ENCODE measurements around the gene ZNF316. TPM values are rescaled to one million over a fixed set of nuclear protein-coding genes. Genes with fewer than 3 reads are reported as not detected.

The ZNF316 gene
- total RNA-seq, 4 donors from 2014 or later = 40.6 to 63.7 (median 49.5) TPM

DNA sequence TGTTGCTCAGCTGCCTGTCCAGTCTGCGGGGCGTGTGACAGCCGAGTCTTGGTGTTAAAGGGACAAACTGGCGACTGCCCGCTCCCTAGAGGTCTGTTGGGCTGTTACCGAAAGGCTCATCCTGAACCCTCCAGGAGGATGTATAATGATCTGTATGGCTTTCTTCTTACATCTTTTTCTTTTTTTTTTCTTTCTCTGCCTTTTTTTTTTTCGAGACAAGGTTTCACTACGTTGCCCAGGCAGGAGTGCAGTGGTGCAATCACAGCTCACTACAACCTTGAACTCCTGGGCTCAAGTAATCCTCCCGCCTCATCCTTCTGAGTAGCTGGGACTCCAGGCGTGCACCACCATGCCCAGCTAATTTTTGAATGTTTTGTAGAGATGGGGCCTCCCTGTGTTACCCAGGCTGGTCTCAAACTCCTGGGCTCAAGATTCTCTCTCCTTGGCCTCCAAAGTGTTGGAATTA is 46.4 kb upstream of the ZNF316 start:
- 12 to 16% methylated on average over 10 of the region's 10 CpGs for WGBS, 2 donors
- Histone ChIP-seq H3K9me3 (no peaks in the 10 kb centered on the region), H3K4me3 (replicated peaks in 1 of 3) (peak overlapping the region; percentile 45 to 91 (median 72)), H3K27ac (peak overlapping the region in 2 of 3 donors; percentile 10 to 81), H3K27me3 (no peaks in the 10 kb centered on the region), H3K4me1 (peaks cover 0 to 8% of the 10 kb centered on the region in 2 donors), H3K36me3 (peaks cover 8 to 22% of the 10 kb centered on the region in 2 donors)
- no peak for DNase-seq
- intact Hi-C loops (cut with DNase I) = no loop called here
- TF ChIP-seq POLR2A (IDR thresholded peaks at IDR 0.05) = no peak
- TF ChIP-seq, protein P1, sequence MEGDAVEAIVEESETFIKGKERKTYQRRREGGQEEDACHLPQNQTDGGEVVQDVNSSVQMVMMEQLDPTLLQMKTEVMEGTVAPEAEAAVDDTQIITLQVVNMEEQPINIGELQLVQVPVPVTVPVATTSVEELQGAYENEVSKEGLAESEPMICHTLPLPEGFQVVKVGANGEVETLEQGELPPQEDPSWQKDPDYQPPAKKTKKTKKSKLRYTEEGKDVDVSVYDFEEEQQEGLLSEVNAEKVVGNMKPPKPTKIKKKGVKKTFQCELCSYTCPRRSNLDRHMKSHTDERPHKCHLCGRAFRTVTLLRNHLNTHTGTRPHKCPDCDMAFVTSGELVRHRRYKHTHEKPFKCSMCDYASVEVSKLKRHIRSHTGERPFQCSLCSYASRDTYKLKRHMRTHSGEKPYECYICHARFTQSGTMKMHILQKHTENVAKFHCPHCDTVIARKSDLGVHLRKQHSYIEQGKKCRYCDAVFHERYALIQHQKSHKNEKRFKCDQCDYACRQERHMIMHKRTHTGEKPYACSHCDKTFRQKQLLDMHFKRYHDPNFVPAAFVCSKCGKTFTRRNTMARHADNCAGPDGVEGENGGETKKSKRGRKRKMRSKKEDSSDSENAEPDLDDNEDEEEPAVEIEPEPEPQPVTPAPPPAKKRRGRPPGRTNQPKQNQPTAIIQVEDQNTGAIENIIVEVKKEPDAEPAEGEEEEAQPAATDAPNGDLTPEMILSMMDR (IDR thresholded peaks at IDR 0.05) = no peak

DNA sequence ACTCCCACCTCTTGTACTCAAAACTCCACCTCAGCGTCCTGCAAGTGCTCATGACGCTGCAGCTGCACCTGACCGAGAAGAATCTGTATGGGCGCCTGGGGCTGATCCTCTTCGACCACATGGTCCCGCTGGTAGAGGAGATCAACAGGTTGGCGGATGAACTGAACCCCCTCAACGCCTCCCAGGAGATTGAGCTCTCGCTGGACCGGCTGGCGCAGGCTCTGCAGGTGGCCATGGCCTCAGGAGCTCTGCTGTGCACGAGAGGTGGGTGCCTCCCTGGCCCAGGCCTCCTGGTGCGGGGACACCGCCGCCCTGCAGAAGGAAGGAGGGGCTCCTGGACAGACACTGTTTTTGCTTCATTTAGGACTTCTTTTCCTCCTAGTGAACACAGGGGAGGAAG is 37.0 kb upstream of the ZNF316 start:
- Histone ChIP-seq H3K4me1 (no peaks in the 10 kb centered on the region), H3K36me3 (peaks cover 46 to 52% of the 10 kb centered on the region in 2 donors), H3K9me3 (no peaks in the 10 kb centered on the region), H3K4me3 (replicated peaks in 1 of 3) (no peak overlapping the region), H3K27ac (no peak overlapping the region), H3K27me3 (no peaks in the 10 kb centered on the region)
- no peak for DNase-seq
- TF ChIP-seq, protein P1 (IDR thresholded peaks at IDR 0.05) = no peak
- no peak for TF ChIP-seq POLR2A (IDR thresholded peaks at IDR 0.05)
- intact Hi-C loops (cut with DNase I) = no loop called here
- WGBS, 2 donors = 70 to 92% methylated on average over 3 to 9 of the region's 15 CpGs

DNA sequence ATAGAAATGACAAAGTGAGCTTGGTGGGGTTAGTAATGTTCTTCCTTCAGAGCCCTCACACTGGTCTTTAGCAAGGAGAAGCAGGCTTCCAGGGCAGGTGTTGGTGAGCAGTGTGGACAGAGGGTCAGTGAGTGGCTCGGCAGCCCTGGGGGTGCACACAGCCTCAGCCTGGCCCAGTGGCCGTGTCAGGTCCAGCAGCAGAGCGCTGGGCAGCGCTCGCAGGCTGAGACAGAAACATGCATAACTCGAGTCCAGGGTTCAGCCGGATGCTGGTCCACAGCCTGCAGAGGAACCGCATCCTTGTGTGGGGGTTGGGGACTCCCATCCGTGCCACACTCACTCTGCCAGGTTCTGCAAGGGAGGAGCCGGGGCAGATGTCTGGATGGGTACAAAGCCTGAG is 32.7 kb upstream of the ZNF316 start:
- H3K4me1 ChIP-seq = no peaks in the 10 kb centered on the region
- no peaks in the 10 kb centered on the region for H3K27me3 ChIP-seq
- peaks cover 29 to 31% of the 10 kb centered on the region in 2 donors for H3K36me3 ChIP-seq
- no peak for TF ChIP-seq POLR2A (IDR thresholded peaks at IDR 0.05)
- TF ChIP-seq, protein P1 (IDR thresholded peaks at IDR 0.05) = no peak
- no peak for DNase-seq
- H3K27ac ChIP-seq = no peak overlapping the region
- 89 to 92% methylated on average over 10 of the region's 10 CpGs for WGBS, 2 donors
- intact Hi-C loops (cut with DNase I) = no loop called here
- no peaks in the 10 kb centered on the region for H3K9me3 ChIP-seq
- H3K4me3 ChIP-seq (replicated peaks in 1 of 3) = no peak overlapping the region

DNA sequence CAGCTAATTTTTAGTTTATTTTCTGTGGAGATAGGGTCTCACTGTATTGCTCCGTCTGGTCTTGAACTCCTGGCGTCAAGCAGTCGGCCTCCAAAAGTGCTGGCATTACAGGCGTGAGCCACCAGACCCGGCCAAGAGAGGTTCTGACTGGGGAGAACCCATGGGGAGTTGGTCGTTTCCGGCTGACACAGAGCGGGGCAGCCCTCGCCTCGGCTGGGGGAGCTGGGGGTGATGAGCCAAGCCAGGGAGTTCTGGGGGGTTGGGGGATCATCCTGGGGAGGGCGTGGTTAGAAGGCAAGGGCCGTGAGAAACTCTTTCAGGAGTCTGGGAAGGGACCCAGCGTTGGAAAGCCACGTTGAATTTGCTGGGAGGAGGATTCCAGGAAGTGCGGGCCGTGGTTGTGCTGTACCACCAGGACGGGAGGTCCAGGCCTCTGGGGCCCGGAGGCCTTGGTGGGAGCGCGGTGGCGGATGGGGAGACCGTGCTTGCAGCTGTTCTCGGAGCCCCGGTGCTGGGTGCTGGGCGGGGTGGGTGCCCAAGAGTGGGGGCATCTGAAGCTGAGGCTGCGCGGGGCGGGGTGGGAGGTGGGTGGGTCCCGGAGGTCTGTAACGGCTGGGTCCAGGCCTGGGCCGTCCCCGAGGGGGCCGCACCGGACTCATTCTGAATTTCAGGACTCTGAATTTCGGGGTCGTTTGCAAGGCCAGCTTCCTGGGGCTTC is 30.1 kb upstream of the ZNF316 start:
- H3K4me1 ChIP-seq = no peaks in the 10 kb centered on the region
- no peak for DNase-seq
- no peak overlapping the region for H3K4me3 ChIP-seq (replicated peaks in 1 of 3)
- intact Hi-C loops (cut with DNase I) = no loop called here
- whole genome bisulfite sequencing, 2 donors = 91 to 96% methylated on average over 24 to 33 of the region's 36 CpGs
- H3K27me3 ChIP-seq = no peaks in the 10 kb centered on the region
- no peak for TF ChIP-seq POLR2A (IDR thresholded peaks at IDR 0.05)
- TF ChIP-seq, protein P1 (IDR thresholded peaks at IDR 0.05) = no peak
- H3K9me3 ChIP-seq = no peaks in the 10 kb centered on the region
- peaks cover 16 to 18% of the 10 kb centered on the region in 2 donors for H3K36me3 ChIP-seq
- no peak overlapping the region for H3K27ac ChIP-seq

DNA sequence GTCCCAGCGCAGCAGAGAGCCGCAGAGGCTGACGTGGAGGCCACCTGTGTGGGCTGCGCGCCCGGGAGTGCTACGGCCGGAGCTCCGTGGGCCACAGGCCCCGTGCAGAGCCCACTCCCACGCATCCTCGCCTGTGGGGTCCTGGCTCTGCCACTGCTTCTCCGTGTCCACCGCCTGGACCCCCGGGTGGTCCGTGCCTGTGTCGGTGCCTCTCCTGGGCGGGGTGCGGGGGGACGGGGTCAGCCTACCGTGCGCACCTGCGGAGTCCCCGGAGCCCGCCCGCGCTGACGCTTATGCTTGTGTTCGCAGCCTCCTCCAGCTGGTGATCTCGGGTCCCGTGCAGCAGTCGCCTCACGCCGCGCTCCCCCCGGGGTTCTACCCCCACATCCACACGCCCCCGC is 29.5 kb upstream of the ZNF316 start:
- TF ChIP-seq POLR2A (IDR thresholded peaks at IDR 0.05) = no peak
- TF ChIP-seq, protein P1 (IDR thresholded peaks at IDR 0.05) = no peak
- no peaks in the 10 kb centered on the region for H3K27me3 ChIP-seq
- DNase-seq = no peak
- no peaks in the 10 kb centered on the region for H3K4me1 ChIP-seq
- 97% methylated on average over 23 to 25 of the region's 38 CpGs for WGBS, 2 donors
- no peaks in the 10 kb centered on the region for H3K9me3 ChIP-seq
- no peak overlapping the region for H3K4me3 ChIP-seq (replicated peaks in 1 of 3)
- intact Hi-C loops (cut with DNase I) = no loop called here
- no peak overlapping the region for H3K27ac ChIP-seq
- H3K36me3 ChIP-seq = peaks cover 16 to 17% of the 10 kb centered on the region in 2 donors

Measured in thyroid gland (tissue), 4 donors.